GM12873 (cell line): ENCODE results near the gene B9D1.

Experiments used
- TF ChIP-seq, protein P1 (sequence below): IDR thresholded peaks from 2 replicates; pipeline ENCODE4 v1.5.1; 2012; ENCODE audit warnings: low read depth, mild to moderate bottlenecking, moderate library complexity, low read length, control low read depth; ENCODE audit not compliant: insufficient read depth; ENCODE audit errors: missing control alignments

B9D1 gene

GRCh38 chr17:19407601-19408345 lies 45.2 kb upstream of the B9D1 start:
- TF ChIP-seq, protein P1, sequence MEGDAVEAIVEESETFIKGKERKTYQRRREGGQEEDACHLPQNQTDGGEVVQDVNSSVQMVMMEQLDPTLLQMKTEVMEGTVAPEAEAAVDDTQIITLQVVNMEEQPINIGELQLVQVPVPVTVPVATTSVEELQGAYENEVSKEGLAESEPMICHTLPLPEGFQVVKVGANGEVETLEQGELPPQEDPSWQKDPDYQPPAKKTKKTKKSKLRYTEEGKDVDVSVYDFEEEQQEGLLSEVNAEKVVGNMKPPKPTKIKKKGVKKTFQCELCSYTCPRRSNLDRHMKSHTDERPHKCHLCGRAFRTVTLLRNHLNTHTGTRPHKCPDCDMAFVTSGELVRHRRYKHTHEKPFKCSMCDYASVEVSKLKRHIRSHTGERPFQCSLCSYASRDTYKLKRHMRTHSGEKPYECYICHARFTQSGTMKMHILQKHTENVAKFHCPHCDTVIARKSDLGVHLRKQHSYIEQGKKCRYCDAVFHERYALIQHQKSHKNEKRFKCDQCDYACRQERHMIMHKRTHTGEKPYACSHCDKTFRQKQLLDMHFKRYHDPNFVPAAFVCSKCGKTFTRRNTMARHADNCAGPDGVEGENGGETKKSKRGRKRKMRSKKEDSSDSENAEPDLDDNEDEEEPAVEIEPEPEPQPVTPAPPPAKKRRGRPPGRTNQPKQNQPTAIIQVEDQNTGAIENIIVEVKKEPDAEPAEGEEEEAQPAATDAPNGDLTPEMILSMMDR = no peak

DNA sequence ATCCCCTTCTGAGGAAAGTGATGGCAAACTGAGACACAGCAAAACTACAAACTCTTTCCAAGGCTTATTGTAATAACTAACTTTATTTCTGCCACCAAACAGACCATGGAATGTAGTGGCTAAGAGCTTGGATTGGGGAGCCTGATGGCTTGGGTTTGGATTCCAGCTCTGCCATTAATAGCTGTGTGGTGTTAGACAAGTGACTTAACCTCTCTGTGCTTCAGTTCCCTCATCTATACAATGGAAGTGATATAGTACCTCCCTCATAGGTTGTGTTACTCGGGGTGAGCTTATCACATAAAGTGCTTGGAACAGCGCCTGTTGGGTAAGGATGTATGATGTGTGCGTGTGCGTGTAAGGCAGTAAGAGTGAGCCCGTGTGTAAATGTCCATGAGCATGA lies 42.6 kb upstream of the B9D1 start:
- TF ChIP-seq, protein P1 = no peak

GRCh38 chr17:19404264-19404663 lies 41.7 kb upstream of the B9D1 start:
- TF ChIP-seq, protein P1 = no peak

DNA sequence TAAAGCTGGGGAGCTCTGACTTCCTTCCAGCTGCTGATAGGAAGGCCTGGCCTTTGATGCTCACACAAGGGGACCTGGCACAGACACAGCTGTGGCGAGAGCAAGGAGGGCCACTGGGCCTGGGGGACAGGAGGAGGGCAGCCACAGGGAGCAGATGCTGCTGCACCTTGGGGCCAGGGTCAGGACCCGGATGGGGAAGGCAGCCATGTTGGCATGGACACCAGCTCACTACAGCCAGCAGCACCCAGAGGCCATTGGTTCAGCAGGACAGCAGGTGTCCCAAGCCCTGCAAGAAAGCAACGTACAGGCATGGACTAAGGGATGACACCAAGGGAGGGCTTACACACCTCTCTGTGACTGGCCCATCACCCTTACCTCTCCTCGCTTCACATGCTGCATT lies 40.5 kb upstream of the B9D1 start:
- TF ChIP-seq, protein P1 = no peak

DNA sequence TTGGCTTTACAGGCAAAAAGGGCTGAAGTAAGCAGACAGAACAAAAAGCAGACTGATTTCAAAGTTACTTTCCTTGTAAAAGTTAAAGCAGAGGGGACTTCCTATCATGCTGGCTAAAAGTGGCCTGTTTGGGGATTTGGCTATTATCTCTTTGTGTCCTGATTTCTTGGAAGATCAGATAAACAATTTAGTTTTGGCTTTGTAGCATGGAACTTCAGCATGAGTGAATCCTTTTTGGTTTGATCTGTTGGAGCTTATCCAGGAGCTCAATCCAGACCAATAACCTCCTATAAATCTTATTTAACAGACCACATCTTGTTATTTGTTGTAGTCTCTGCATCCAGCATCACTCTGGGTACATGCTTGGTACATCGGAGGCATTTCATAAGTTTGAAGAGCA lies 39.6 kb upstream of the B9D1 start:
- TF ChIP-seq, protein P1 = no peak

DNA sequence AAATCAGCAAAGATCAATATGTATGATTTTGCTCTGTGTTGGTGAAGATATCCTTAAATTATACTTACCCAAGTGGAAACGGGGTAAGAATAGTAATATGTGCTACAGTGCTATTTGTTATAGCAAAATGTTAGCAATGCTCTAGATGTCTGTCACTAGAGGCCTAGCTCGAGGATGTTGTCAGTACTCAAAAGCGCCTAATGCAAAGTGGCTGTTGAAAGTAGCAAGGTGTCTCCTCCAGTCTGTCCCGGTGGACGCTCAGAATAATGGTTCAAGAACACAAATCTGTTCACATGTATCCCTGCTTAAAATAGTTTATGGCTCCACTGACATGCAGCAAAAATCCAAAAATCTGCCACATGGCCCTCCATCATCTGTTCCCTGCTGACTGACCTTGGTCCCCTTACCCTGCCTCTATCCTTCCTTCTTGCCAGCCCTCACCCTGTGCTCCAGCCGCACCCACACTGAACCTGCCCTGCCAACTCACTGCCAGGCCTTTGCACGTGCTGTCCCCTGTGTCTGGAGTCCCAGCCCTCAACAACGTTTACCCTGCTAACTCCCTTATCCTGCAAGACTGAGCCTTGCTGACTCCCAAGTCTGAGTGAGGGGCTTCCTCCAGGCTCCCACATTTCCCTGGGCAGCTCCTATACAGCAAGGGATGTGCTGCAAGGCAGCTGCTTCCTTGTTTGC lies 38.9 kb upstream of the B9D1 start:
- TF ChIP-seq, protein P1 = no peak

GRCh38 chr17:19399750-19400450 lies 37.4 kb upstream of the B9D1 start:
- TF ChIP-seq, protein P1 = no peak
